ENCODE measurements around the gene GTF2IRD1. TPM values are rescaled to one million over a fixed set of nuclear protein-coding genes. Genes with fewer than 3 reads are reported as not detected.
"Not testable (repeated sequence)": the region's sequence is repeated elsewhere in the genome, so short reads cannot be mapped to it uniquely, and the experiment has no call there.

Gene GTF2IRD1
- total and polyA plus RNA-seq, 2 experiments from 2014 or later, result 28.7 to 37.1 TPM

- TF ChIP-seq REST (IDR thresholded peaks at IDR 0.05; ENCODE audit: unreplicated experiment), result no peak
These were observed 42.9 kb upstream of the GTF2IRD1 start (continued) for GRCh38 chr7:74410772-74411171.

GRCh38 chr7:74411571-74411970, 42.1 kb upstream of the GTF2IRD1 start:
- not testable (repeated sequence) for H3K27ac Mint-ChIP-seq; H4K20me1 ChIP-seq (replicated peaks; ENCODE audit: insufficient read depth); H3K4me1 Mint-ChIP-seq; H3K27ac ChIP-seq (ENCODE audit: low read depth); H3K4me2 ChIP-seq; H3K36me3 ChIP-seq (ENCODE audit: insufficient read depth); ATAC-seq; H3K27me3 ChIP-seq (ENCODE audit: insufficient read depth); H3K4me3 ChIP-seq; H3K9me3 Mint-ChIP-seq; H3K27me3 Mint-ChIP-seq (ENCODE audit: insufficient read depth, low read depth, poor library complexity); H3K4me3 Mint-ChIP-seq; H3K79me2 ChIP-seq (replicated peaks; ENCODE audit: insufficient read depth); DNase-seq (ENCODE audit: low spot score); H3K4me1 ChIP-seq (ENCODE audit: insufficient read depth); H2AFZ ChIP-seq; H3F3A ChIP-seq (replicated peaks; ENCODE audit: low read depth); H3K36me3 Mint-ChIP-seq (ENCODE audit: low read depth); H3K9me2 ChIP-seq (ENCODE audit: insufficient read depth)

- Histone ChIP-seq H3K9me2 (ENCODE audit: insufficient read depth) (no peaks in the 10 kb centered on the region), H3K4me1 (ENCODE audit: insufficient read depth) (no peaks in the 10 kb centered on the region), H3K36me3 (ENCODE audit: insufficient read depth) (no peaks in the 10 kb centered on the region), H3K27ac (ENCODE audit: low read depth) (no peak overlapping the region), H3K27me3 (ENCODE audit: insufficient read depth) (no peaks in the 10 kb centered on the region), H2AFZ (no peak overlapping the region), H3K4me3 (no peak overlapping the region), H4K20me1 (replicated peaks; ENCODE audit: insufficient read depth) (no peaks in the 10 kb centered on the region), H3K4me2 (no peak overlapping the region), H3F3A (replicated peaks; ENCODE audit: low read depth) (no peaks in the 10 kb centered on the region), H3K79me2 (replicated peaks; ENCODE audit: insufficient read depth) (no peaks in the 10 kb centered on the region)
- Mint-ChIP-seq H3K36me3 (ENCODE audit: low read depth) (no peaks in the 10 kb centered on the region), H3K9me3 (no peaks in the 10 kb centered on the region), H3K4me3 (no peak overlapping the region), H3K27ac (no peak overlapping the region), H3K4me1 (no peaks in the 10 kb centered on the region), H3K27me3 (ENCODE audit: insufficient read depth, low read depth, poor library complexity) (peaks cover 7% of the 10 kb centered on the region)
- ATAC-seq (no peak), DNase-seq (ENCODE audit: low spot score) (no peak)
- TF ChIP-seq ZNF462 (CRISPR knock-in tag; IDR thresholded peaks at IDR 0.05) (no peak), NANOG (IDR thresholded peaks at IDR 0.05; ENCODE audit: borderline replicate concordance) (no peak), CTCF (conservative IDR thresholded peaks at IDR 0.05; ENCODE audit: low read depth in 2 of 2) (no peak), CREB1 (CRISPR knock-in tag; IDR thresholded peaks at IDR 0.05; ENCODE audit: low read depth) (no peak), ZNF114 (CRISPR knock-in tag; IDR thresholded peaks at IDR 0.05) (no peak), EZH2 (IDR thresholded peaks at IDR 0.05; ENCODE audit: low read depth, unreplicated experiment) (no peak), POLR2AphosphoS5 (IDR thresholded peaks at IDR 0.05; ENCODE audit: low read depth) (no peak)
These were observed 41.6 kb upstream of the GTF2IRD1 start for GRCh38 chr7:74412056-74412455.
